ENCODE results near the gene RAP1A.

DNA sequence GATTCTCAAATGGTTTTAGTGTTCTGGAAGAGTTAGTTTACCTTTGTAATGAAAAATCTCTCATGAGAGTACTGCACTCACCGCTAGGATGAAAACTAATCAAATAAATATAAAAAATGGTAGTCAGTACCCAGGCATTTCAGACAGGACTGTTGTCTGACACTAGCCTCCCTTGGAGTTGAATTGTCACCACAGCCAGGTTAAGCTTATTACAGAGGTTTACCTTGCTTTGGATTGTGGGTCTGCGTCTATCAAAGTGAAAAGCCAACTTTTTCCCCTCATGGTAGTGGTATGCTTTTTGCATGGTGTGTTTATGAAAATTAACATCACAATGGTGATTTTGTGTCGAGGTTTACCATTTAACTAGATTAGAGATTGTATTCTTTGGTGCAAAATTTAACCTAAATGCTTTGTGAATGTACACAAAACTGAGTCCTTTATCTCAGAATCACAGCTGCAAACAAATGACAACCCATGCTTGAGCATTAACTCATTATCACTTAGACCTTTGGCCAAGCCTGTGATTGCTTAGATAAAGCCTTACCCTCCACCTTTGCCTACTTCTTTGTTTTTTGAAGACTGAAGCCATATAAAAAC is 20.1 kb downstream of the RAP1A start:
- TF ChIP-seq EZH2 (IDR thresholded peaks at IDR 0.05; ENCODE audit: insufficient read depth, poor library complexity, severe bottlenecking) (no peak), EZH2phosphoT487 (IDR thresholded peaks at IDR 0.05; ENCODE audit: insufficient read depth, low read depth) (no peak)

Data from GM23248 (cell line).